EH (cell line): ENCODE results near the gene DNAH1.
A peak's percentile ranks its signal among the peaks of the same experiment; 100 is the strongest.

Experiments used
- DNase-seq: peaks from one replicate; pipeline ENCODE4 v3.0.0-alpha.2; 2015; ENCODE audit warnings: low read depth

DNAH1 gene

GRCh38 chr3:52338131-52338530 is 22.0 kb downstream of the DNAH1 start:
- peak; percentile 29 for DNase-seq

- DNase-seq, result peak; percentile 76
These were observed 23.5 kb downstream of the DNAH1 start for GRCh38 chr3:52339612-52340011.

- no peak for DNase-seq
These were observed 25.0 kb downstream of the DNAH1 start for GRCh38 chr3:52341123-52341522.

- no peak for DNase-seq
These were observed 28.0 kb downstream of the DNAH1 start for GRCh38 chr3:52343946-52344600.

- DNase-seq, result peak; percentile 42
These were observed 29.5 kb downstream of the DNAH1 start for GRCh38 chr3:52345521-52346109.

- peak; percentile 81 for DNase-seq
These were observed 30.8 kb downstream of the DNAH1 start for GRCh38 chr3:52346623-52347530.

GRCh38 chr3:52347716-52348635 is 31.9 kb downstream of the DNAH1 start:
- no peak for DNase-seq

- DNase-seq, result no peak
These were observed 33.0 kb downstream of the DNAH1 start for GRCh38 chr3:52349131-52349530.

- no peak for DNase-seq
These were observed 33.7 kb downstream of the DNAH1 start for GRCh38 chr3:52349611-52350395.

GRCh38 chr3:52350416-52350815 is 34.3 kb downstream of the DNAH1 start:
- no peak for DNase-seq

- DNase-seq, result no peak
These were observed 35.1 kb downstream of the DNAH1 start for GRCh38 chr3:52350981-52351761.

- no peak for DNase-seq
These were observed 35.7 kb downstream of the DNAH1 start for GRCh38 chr3:52351762-52352368.

GRCh38 chr3:52352566-52352965 is 36.4 kb downstream of the DNAH1 start:
- peak; percentile 9 for DNase-seq

- no peak for DNase-seq
These were observed 37.3 kb downstream of the DNAH1 start for GRCh38 chr3:52353291-52353855.

GRCh38 chr3:52354676-52355075 is 38.6 kb downstream of the DNAH1 start:
- DNase-seq, result no peak

- DNase-seq, result no peak
These were observed 39.4 kb downstream of the DNAH1 start for GRCh38 chr3:52355526-52355925.

- DNase-seq, result no peak
These were observed 40.0 kb downstream of the DNAH1 start for GRCh38 chr3:52356126-52356525.

- no peak for DNase-seq
These were observed 41.3 kb downstream of the DNAH1 start for GRCh38 chr3:52357151-52358080.
